IMR-90 (cell line): ENCODE measurements around the gene NFYB.
"Not testable (repeated sequence)": the region's sequence is repeated elsewhere in the genome, so short reads cannot be mapped to it uniquely, and the experiment has no call there.

Source experiments
- BHLHE40 ChIP-seq: fragments of 150-350 bp; IDR thresholded peaks from 2 replicates; pipeline ENCODE4 v1.6.1; 2016; ENCODE audit warnings: mild to moderate bottlenecking, low read depth, low read length
- CHD1 ChIP-seq: IDR thresholded peaks from 2 replicates; pipeline ENCODE4 v1.6.1; 2012; ENCODE audit warnings: low read depth, low read length, improper control_type of control experiment
- MAFK ChIP-seq: IDR thresholded peaks from 2 replicates; pipeline ENCODE4 v1.6.1; 2012; ENCODE audit warnings: low read depth, low read length, improper control_type of control experiment
- MXI1 ChIP-seq: IDR thresholded peaks from 2 replicates; pipeline ENCODE4 v1.6.1; 2012; ENCODE audit warnings: low read depth, mild to moderate bottlenecking, low read length, moderate library complexity, borderline replicate concordance
- POLR2A ChIP-seq: IDR thresholded peaks from 2 replicates; pipeline ENCODE4 v1.6.1; 2012; ENCODE audit warnings: mild to moderate bottlenecking, low read depth, low read length
- RAD21 ChIP-seq: IDR thresholded peaks from 2 replicates; pipeline ENCODE4 v1.6.1; 2012; ENCODE audit warnings: low read length, improper control_type of control experiment
- RCOR1 ChIP-seq: IDR thresholded peaks from 2 replicates; pipeline ENCODE4 v1.6.1; 2012; ENCODE audit warnings: mild to moderate bottlenecking, low read length, improper control_type of control experiment; ENCODE audit not compliant: insufficient replicate concordance
- TF ChIP-seq, protein P1 (sequence below): conservative IDR thresholded peaks from 2 replicates; pipeline ENCODE4 v1.5.1; 2012; ENCODE audit warnings: mild to moderate bottlenecking, low read depth, low read length, improper control_type of control experiment
- TF ChIP-seq, protein P2 (sequence below): fragments of 150-350 bp; IDR thresholded peaks from 2 replicates; pipeline ENCODE4 v1.6.1; 2016; ENCODE audit warnings: low read depth, mild to moderate bottlenecking, low read length, moderate library complexity, borderline replicate concordance

DNA sequence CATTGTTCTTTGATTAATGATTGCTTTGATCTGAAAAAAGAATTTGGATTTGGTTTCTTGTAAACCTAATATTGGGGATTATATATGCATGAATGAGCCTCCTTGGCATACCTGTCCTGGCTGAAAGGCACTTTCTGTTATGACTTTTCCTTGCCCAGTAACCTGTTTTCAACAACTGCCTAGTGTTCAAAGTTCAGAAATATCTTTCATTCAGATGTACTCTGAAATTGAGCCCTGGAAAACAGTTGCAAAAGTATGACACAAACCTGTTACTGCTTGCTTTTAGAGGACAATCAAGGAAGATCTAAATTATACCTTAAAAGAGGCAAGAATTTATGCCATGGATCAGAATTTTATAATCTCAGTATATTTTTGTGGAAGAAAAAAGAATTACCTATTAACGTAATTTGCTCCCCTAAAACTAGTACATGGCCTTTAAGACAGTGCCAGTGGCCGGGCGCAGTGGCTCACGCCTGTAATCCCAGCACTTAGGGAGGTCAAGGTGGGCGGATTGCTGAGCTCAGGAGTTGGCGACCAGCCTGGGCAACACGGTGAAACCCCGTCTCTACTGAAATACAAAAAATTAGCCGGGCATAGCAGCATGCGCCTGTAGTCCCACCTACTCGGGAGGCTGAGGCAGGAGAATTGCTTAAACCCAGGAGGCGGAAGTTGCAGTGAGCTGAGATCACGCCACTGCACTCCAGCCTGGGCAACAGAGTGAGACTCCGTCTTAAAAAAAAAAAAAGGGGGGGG lies 23.0 kb downstream of the NFYB start:
- TF ChIP-seq, protein P1, sequence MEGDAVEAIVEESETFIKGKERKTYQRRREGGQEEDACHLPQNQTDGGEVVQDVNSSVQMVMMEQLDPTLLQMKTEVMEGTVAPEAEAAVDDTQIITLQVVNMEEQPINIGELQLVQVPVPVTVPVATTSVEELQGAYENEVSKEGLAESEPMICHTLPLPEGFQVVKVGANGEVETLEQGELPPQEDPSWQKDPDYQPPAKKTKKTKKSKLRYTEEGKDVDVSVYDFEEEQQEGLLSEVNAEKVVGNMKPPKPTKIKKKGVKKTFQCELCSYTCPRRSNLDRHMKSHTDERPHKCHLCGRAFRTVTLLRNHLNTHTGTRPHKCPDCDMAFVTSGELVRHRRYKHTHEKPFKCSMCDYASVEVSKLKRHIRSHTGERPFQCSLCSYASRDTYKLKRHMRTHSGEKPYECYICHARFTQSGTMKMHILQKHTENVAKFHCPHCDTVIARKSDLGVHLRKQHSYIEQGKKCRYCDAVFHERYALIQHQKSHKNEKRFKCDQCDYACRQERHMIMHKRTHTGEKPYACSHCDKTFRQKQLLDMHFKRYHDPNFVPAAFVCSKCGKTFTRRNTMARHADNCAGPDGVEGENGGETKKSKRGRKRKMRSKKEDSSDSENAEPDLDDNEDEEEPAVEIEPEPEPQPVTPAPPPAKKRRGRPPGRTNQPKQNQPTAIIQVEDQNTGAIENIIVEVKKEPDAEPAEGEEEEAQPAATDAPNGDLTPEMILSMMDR = not testable (repeated sequence)
- not testable (repeated sequence) for TF ChIP-seq RCOR1, CHD1, POLR2A, MAFK, MXI1, RAD21, BHLHE40
- TF ChIP-seq, protein P2, sequence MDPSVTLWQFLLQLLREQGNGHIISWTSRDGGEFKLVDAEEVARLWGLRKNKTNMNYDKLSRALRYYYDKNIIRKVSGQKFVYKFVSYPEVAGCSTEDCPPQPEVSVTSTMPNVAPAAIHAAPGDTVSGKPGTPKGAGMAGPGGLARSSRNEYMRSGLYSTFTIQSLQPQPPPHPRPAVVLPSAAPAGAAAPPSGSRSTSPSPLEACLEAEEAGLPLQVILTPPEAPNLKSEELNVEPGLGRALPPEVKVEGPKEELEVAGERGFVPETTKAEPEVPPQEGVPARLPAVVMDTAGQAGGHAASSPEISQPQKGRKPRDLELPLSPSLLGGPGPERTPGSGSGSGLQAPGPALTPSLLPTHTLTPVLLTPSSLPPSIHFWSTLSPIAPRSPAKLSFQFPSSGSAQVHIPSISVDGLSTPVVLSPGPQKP = not testable (repeated sequence)
